ENCODE measurements around the gene WNT5B.

WNT5B gene

DNA sequence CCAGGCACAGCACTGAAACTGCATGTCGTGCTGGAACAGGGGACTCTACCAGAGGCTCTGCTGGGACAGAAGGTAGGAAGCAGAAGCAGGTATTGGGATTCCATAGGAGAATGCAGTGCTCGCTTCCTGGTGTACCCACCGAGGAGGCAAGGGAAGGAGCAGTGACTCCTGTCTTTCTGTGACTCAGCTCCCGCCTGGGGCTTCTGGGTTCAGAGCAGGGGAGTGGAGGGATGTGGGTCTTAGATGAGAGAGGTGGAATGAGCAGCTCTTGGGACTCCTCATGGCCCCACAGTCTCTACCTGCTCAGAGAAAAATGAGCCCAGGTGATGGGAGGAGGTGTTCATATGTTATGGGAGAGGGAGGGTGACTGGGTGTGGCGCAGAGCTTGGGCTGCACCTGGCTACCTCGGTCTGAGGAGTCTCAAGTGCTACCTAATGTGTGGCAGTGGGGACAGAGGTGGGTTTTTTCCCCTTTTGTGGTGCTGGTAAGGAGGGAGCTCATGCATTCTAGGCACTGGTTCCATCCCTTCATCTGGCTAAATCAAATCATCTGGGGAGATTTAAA is 26.3 kb downstream of the WNT5B start:
- no peak for DNase-seq

GRCh38 chr12:1656902-1657301 is 27.9 kb downstream of the WNT5B start:
- no peak for DNase-seq

- DNase-seq = no peak
Measured at GRCh38 chr12:1657688-1658087, 28.7 kb downstream of the WNT5B start.

DNA sequence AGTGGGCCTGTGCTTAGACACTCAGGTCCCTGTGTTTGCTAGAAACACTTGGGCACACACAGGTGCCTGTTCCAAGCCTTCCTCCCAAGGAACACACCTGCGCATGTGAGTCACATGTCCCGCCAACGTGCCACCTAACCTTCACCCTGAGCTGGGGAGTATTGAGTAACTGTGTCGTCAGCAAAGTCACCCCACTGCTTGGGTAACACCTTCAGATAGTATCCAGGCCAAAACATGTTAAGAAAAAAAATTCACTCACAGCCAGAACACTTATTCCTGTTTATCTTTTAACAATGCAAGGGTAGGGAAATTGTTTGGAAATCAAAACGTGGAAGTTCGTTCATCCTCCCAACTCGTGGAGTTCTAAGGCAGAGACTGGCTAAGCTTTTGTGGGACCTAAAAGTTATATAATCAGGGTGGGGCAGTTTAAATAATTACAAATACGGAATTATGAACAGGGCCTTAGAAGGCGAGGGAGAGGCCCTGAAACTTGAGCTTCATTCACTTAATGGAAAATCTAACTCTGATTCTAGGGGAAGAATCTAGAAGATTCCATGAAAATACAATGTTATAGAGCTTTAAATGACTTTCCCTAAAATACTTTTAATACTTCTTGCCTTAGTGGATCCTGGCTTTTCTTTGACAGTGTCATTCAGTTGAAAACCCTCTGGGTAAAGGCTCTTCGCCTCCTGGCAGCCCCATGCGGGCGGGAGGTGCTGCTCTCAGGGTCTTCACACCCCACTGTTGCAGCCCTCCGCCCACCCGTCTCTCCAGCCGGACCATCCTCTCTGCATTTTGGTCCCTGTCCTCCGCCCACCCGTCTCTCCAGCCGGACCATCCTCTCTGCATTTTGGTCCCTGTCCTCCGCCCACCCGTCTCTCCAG is 31.5 kb downstream of the WNT5B start:
- no peak for DNase-seq

DNA sequence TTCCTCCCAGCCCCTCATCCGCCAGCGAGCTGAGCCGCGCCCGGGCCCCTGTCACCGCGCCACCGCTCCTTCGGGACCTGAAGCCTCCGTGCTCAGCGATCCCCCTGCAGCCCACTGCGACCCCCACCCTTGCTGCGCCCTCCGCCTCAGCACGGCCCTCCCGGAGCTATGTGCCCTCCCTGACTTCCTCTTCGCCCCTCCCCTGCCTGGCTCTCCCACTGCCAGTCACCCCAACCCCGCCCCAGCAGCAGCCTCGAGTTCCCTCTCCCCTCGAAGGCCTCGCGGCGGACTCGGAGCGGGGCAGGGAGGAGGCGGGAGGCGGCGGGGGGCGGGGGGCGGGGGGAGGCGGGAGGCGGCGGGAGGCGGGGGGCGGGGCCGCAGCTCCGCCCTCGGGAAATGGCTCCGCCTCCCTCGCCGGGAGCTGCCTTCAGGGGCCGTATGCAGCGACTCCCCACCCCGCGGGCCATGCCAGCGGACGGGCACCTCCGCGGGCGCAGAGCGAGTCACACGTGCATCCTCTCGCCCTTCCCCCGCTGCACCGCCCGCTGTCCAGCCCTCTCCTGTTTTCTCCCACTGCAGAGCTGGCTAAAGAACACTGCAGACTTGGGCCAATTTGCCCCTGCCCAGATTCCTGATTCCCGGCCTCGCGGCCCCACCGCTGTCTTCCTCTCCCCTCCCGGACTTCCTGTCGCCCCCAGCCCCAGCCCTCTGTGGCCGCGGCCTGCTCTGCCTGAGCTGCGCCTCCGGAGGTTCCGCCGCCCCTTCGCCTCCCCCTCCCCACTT is 32.7 kb downstream of the WNT5B start:
- DNase-seq = peak; percentile 85 to 94 (median 86)

- no peak for DNase-seq
Measured at GRCh38 chr12:1662761-1663439, 33.9 kb downstream of the WNT5B start.

DNA sequence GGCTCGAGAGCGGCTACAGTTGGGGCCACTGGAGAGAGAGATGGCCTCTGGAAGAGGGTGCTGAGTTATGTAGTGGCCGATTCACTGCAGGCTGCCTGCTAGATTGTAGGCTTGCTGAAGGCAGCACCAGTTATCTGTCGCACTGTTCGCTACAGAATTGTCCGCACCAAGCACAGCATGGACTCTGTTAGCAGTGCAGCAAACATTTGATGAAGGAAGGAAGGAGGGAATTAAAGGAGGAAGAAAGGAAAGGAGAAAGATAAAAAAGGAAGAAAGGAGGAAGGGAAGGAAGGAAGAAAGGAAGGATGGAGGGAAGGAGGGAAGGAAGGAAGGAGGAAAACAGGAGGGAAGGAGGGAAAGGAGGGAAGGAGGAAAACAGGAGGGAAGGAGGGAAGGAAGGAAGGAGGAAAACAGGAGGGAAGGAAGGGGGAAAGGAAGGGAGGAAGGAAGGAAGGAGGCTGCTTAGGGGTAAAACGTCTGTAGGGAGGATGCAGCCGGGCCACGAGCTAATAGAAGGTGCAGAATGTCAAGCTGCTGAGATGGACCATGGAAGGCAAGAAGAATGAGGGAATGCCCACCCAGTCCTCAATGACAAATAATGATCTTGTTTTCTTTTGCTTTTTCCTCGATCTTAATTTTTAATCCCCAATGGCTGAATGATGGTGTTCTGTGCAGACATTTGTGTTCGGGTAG is 34.6 kb downstream of the WNT5B start:
- no peak for DNase-seq

GRCh38 chr12:1665366-1665765 is 36.3 kb downstream of the WNT5B start:
- DNase-seq = no peak

GRCh38 chr12:1666215-1666614 is 37.2 kb downstream of the WNT5B start:
- no peak for DNase-seq

DNA sequence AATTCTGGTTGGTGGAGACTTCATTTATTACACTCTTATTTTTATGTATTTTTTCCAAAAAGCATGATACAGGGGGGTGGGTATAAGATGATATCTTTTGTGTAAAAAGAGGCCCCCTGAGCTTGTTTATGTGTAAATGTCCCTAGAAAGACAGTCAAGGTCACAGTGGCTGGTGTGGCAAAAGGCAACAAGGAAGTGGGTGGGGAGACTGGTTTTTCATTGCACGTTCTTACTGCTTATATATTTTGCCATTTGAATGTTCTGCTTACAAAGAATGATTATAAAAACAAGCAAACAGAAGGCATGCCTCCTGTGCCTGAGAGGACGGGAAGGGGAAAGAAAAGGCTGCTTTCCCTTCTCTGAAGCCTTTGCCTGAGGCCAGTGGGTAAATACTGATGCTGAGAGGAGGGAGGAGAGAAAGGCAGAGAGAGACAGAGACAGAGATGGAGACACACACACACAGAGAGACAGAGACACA is 37.7 kb downstream of the WNT5B start:
- DNase-seq = peak in 2 of 3 donors; percentile 30 to 34

DNA sequence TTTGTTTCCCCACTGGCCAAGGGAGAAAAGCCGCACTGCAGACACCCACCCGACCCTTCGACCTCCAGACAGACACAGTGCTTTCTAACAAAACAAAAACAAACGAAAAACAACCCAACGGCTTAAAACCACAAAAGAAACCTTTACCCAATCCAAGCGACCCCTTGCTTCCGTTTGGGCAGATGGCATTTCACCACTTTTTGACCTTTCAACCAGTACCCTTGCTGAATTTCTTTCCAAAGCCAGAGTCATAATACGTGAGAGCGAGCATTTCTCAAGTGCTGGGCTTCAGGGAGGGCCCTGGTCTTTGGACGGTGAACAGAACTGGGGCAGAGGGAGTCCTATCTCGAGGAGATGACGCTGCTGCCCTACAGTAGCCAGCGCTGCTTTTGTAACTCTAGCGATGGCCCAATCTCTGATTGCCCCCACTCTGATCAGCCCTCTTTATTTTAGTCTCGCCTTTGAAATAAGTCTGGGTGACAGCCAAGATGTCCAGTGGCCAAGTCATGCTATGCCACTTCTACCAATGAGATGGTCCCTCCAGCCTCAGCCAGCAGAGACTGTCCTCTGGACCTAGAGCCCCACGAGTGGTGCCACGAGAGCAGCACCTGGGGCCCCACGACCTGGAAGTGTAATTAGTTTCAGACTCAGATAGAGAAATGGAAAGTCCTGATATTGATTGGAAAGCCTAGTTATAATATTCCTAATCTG is 40.0 kb downstream of the WNT5B start:
- DNase-seq = peak; percentile 72 to 87 (median 85)

GRCh38 chr12:1670358-1671268 is 41.6 kb downstream of the WNT5B start:
- no peak for DNase-seq

DNA sequence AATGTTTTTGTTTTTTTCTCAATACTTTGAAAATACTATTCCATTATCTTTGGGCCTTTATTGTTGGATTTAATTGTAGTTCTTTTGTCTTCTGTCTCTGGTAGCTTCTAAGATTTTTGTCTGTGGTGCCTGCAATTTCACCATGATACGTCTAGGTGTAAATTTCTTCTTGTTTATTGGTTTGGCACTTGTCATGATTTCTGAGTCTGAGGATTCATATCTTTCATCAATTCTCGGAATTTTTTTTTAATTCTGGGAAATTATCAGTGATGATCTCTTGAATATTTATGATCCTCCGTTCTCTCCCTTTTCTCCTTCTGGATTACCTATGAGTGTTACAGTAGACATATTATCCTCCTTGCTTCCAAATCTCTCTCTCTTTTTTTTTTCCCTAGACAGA is 47.0 kb downstream of the WNT5B start:
- no peak for DNase-seq

- no peak for DNase-seq
Measured at GRCh38 chr12:1680804-1681492, 51.9 kb downstream of the WNT5B start.

- DNase-seq = no peak
Measured at GRCh38 chr12:1681493-1681807, 52.4 kb downstream of the WNT5B start.

DNA sequence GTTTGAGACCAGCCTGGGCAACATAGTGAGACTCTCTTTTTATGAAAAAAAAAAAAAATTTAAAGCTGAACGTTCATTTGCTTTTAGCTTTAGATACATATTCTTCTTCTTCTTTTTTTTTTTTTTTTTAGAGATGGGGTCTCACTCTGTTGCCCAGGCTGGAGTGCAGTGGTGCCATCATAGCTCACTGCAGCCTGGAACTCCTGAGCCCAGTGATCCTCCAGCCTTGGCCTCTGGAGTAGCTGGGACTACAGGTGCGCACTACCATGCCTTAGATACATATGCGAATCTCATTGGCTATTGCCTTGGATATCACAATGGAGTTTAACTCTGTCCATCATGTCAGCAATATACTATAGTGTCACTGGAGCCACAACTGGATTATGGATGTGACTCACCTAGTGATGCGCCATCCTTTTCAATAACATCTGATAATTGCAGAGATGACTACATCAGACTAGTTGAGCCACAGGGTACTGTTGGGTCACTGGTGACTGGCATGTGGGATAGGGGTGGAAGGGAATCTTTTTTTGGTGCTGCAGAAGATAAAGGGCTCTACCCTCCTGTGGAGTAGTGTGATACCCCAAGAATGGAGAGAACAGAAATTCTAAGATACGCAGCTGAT is 59.2 kb downstream of the WNT5B start:
- peak in 2 of 3 donors; percentile 33 to 41 for DNase-seq

DNA sequence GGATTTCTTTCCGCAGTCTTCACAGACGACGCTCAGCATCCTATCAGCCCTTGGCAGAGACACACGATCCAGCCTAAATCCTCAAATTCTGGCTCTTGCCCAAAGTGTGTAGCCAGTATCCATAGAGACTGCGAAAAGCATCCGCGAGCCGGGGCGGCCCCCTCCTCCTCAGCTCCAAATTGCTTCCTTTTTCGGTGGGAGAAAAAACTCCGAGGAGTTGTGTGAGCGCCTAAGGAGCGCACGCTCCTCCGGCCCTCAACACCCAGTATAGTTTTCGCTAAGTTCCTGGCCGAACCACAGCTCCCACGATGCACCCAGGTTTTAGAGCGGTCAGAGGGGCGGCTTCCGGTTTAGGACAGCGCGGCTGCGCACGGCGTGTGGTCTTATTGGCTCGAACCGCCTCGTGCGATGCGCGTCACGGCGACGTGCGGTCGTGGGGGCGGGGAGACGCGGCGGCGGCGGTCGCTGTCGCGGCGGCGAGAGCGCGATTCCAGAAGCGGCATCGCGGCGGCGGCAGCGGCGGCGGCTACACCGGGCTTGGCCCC is 61.6 kb downstream of the WNT5B start, which contains the start of gene ADIPOR2:
TSS of gene ADIPOR2 (plus strand) at position 493 of the 545 bp plus-strand sequence. CDS start 63,274 bp downstream, outside the sequence.
- peak; percentile 98 to 99 (median 99) for DNase-seq

DNA sequence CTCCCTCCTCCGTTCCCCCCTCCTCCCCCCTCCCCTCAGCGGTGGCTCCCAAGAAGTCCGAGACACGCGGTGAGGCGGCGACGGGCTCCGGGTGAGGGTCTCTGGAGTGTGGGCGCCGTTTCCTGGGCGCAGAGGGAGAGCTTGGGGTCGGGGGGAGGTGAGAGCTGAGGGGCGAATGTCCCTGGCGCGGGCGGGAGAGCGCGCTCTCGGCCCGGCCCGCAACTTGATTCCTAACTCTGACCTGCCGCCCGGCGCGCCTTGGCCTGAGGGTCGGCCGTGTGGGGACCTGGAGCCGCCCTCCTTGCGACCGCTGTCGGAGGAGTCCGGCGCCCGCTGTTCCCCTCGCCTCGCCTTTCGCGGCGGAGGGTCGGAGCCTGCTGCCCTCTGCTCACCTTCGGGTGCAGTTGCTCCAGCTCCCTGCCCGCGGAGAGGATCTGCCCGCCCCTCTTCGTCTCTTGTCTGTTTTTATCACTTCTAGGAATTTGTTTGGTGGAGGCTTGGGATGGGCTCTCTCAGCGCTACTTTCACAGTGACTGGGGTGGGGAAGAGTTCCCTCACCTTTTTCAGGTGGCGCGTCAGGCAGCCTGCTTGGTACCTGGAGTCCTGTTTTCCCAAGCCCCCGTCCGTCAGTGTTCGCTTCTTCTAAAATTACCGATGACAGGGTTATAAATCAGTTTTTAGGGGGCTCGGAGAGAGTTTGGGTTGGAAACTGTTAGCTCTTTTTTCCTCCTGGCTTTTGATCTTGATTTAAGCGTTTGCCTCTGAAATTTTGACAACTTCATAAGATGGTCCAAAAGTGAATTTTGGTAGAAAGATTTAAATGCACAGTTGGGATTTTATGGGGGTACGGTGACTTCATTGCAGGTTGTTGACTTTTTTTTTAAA is 62.3 kb downstream of the WNT5B start:
- DNase-seq = peak; percentile 40 to 66 (median 44)
